Osteocyte (in vitro differentiated cells): ENCODE data around the gene MDN1. TPM values are rescaled to one million over a fixed set of nuclear protein-coding genes. Genes with fewer than 3 reads are reported as not detected.
"Not testable (repeated sequence)": the region's sequence is repeated elsewhere in the genome, so short reads cannot be mapped to it uniquely, and the experiment has no call there.

Experiments used
- DNase-seq: peaks from one replicate; pipeline ENCODE4 v3.0.0; 2021; ENCODE audit warnings: mixed read lengths; ENCODE audit not compliant: unreplicated experiment; ENCODE audit errors: extremely low spot score
- H3K27ac Mint-ChIP-seq: one replicate; pipeline ENCODE4 v1.8.0; 2021; ENCODE audit warnings: mild to moderate bottlenecking, mixed read lengths; ENCODE audit not compliant: unreplicated experiment
- H3K27me3 Mint-ChIP-seq: one replicate; pipeline ENCODE4 v1.8.0; 2021; ENCODE audit warnings: mixed read lengths; ENCODE audit not compliant: unreplicated experiment
- H3K36me3 Mint-ChIP-seq: one replicate; pipeline ENCODE4 v1.8.0; 2021; ENCODE audit warnings: mixed read lengths; ENCODE audit not compliant: unreplicated experiment
- H3K4me1 Mint-ChIP-seq: one replicate; pipeline ENCODE4 v1.8.0; 2021; ENCODE audit warnings: mixed read lengths; ENCODE audit not compliant: unreplicated experiment
- H3K4me3 Mint-ChIP-seq: one replicate; pipeline ENCODE4 v1.8.0; 2021; ENCODE audit warnings: mild to moderate bottlenecking, moderate library complexity, mixed read lengths; ENCODE audit not compliant: unreplicated experiment
- H3K9me3 Mint-ChIP-seq: one replicate; pipeline ENCODE4 v1.8.0; 2021; ENCODE audit warnings: mixed read lengths; ENCODE audit not compliant: unreplicated experiment
- total RNA-seq: library from RNA; stranded (reverse); gene quantifications from 2 replicates; pipeline ENCODE4 v1.2.1, GENCODE V29; 2021
- TF ChIP-seq, protein P1 (sequence below): fragments of 200-600 bp; sonication (generic); IDR thresholded peaks from 2 replicates; pipeline ENCODE4 v1.5.0; 2021; ENCODE audit warnings: antibody characterized with exemption, mild to moderate bottlenecking, moderate library complexity

The MDN1 gene
- total RNA-seq, 1 donor from 2014 or later = 30.8 TPM

DNA sequence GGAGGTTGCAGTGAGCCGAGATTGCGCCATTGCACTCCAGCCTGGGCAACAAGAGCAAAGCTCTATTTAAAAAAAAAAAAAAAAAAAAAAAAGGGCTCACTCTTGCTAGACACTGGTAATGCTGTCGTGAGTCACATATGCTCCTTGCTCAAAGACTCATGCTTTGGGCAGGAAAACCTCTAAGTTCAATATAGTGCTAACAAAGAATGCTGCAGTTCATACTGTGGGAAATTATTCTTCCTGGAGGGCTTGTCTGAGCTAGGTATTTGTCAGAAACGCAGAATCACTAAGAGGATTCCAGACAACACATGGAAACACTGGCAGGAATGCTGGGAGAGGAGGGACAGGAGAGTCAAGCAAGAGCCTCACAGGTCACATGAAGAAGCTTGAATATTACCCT lies 178.8 kb downstream of the MDN1 start:
- TF ChIP-seq, protein P1, sequence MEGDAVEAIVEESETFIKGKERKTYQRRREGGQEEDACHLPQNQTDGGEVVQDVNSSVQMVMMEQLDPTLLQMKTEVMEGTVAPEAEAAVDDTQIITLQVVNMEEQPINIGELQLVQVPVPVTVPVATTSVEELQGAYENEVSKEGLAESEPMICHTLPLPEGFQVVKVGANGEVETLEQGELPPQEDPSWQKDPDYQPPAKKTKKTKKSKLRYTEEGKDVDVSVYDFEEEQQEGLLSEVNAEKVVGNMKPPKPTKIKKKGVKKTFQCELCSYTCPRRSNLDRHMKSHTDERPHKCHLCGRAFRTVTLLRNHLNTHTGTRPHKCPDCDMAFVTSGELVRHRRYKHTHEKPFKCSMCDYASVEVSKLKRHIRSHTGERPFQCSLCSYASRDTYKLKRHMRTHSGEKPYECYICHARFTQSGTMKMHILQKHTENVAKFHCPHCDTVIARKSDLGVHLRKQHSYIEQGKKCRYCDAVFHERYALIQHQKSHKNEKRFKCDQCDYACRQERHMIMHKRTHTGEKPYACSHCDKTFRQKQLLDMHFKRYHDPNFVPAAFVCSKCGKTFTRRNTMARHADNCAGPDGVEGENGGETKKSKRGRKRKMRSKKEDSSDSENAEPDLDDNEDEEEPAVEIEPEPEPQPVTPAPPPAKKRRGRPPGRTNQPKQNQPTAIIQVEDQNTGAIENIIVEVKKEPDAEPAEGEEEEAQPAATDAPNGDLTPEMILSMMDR = no peak
- H3K4me1 Mint-ChIP-seq = peaks cover 20% of the 10 kb centered on the region
- H3K4me3 Mint-ChIP-seq = no peak overlapping the region
- DNase-seq = no peak
- no peak overlapping the region for H3K27ac Mint-ChIP-seq
- H3K27me3 Mint-ChIP-seq = no peaks in the 10 kb centered on the region
- peaks cover 30% of the 10 kb centered on the region for H3K36me3 Mint-ChIP-seq
- H3K9me3 Mint-ChIP-seq = no peaks in the 10 kb centered on the region

DNA sequence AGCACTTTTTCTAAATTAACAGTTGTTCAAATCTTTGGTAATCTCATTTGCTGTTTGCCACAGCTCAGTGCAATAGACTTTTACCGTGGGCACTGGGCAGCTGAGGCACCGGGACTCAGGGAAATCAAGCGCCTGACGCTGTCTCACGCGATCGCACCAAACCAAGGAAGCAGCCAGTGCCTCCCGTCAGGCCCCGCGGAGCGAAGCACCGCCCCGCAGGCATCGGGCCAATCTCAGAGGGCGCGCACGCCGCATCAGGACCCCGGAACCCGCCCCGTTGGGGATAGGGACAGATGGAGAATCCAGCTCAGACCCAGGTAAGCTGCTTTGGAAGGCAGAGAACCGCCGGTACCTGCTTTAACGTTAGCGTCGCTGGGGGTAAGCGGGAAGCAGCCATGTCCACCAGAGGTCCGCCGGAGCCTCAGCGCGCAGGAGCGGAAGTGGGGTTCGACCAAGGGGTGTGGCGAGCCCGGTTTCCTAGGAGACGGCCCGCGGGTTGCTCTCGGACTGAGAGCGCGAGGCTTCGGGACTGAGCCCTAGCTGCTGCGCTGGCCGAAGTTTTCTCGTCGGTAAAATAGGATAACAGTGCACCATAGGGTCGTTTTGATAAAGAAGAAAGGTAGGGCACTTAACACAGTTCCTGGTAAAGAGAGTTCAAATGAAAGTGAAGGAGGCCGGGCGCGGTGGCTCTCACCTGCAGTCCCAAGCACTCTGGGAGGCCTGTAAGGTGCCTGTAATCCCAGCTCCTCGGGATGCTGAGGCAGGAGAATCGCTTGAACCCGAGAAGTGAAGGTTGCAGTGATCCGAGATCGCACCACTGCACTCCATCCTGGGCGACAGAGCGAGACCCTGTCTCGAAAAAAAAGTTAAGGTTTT lies 181.0 kb downstream of the MDN1 start, which contains the start of gene LYRM2:
LYRM2 (minus strand) TSS at position 428 of the 876 bp plus-strand sequence; CDS start at position 397, 31 bp downstream.
- peak; percentile 98 for DNase-seq
- peak within 1 kb of the TSS; percentile 96 for H3K4me3 Mint-ChIP-seq
- TF ChIP-seq, protein P1 = no peak
- H3K27ac Mint-ChIP-seq = peak within 1 kb of the TSS; percentile 99
- H3K27me3 Mint-ChIP-seq = no peaks in the 10 kb centered on the region
- peaks cover 33% of the 10 kb centered on the region for H3K36me3 Mint-ChIP-seq
- H3K9me3 Mint-ChIP-seq = no peaks in the 10 kb centered on the region
- H3K4me1 Mint-ChIP-seq = peaks cover 20% of the 10 kb centered on the region

DNA sequence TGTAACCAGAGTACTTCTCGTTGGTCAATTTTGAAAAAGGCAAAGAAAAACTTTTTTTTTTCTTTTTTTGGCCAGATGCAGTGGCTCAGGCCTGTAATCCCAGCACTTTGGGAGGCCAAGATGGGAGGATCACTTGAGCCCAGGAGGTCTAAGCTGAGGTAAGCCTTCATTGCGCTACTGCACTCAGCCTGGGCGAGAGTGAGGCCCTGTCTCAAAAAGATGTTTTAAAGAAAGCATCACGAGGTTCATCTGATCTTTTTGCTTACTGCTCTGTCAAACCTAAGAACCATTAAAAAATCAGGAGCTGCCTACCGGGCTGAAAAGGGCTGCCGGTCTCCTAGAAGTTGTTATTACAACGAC lies 181.7 kb downstream of the MDN1 start:
- Mint-ChIP-seq H3K9me3 (no peaks in the 10 kb centered on the region), H3K27ac (peak overlapping the region; percentile 99), H3K36me3 (peaks cover 27% of the 10 kb centered on the region), H3K27me3 (no peaks in the 10 kb centered on the region), H3K4me3 (peak overlapping the region; percentile 96), H3K4me1 (peaks cover 20% of the 10 kb centered on the region)
- TF ChIP-seq, protein P1 = no peak
- no peak for DNase-seq

DNA sequence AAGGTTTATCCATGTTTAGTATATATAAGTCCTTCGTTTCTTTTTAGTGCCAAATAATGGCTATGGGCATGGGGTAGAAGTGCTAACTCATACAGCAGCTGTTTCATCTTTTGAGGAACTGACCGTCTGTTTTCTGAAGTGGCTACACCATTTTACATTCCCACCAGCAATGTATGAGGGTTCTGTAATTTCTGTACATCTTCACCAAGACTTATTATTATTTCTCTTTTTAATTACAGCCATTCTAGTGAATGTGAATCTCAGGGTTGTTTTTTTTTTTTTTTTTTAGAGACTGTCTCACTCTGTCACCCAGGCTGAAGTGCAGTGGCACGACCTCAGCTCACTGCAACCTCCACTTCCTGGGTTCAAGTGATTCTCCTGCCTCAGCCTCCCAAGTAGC lies 183.2 kb downstream of the MDN1 start:
- DNase-seq, H3K9me3 Mint-ChIP-seq, H3K27ac Mint-ChIP-seq, H3K4me3 Mint-ChIP-seq, H3K27me3 Mint-ChIP-seq: not testable (repeated sequence)
- Mint-ChIP-seq H3K4me1 (peaks cover 20% of the 10 kb centered on the region), H3K36me3 (peaks cover 23% of the 10 kb centered on the region)

DNA sequence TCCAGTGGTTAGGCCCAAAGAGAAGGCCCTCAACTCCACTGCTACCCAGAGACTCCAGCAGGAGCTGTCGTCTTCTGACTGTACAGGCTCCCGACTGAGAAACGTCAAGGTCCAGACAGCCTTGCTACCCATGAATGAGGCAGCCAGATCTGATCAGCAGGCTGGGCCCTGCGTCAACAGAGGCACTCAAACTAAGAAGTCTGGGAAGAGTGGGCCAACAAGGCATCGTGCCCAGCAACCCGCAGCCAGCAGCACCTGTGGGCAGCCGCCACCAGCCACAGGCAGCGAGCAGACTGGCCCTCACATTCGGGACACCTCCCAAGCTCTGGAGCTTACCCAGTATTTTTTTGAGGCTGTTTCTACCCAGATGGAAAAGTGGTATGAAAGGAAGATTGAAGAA lies 189.1 kb downstream of the MDN1 start:
- Mint-ChIP-seq H3K9me3 (no peaks in the 10 kb centered on the region), H3K27ac (no peak overlapping the region), H3K36me3 (peaks cover 4% of the 10 kb centered on the region), H3K4me3 (no peak overlapping the region), H3K4me1 (no peaks in the 10 kb centered on the region), H3K27me3 (no peaks in the 10 kb centered on the region)
- DNase-seq = no peak
- TF ChIP-seq, protein P1 = no peak
